ENCODE measurements around the gene MGST3.
"Not testable (repeated sequence)": the region's sequence is repeated elsewhere in the genome, so short reads cannot be mapped to it uniquely, and the experiment has no call there.

MGST3 gene

DNA sequence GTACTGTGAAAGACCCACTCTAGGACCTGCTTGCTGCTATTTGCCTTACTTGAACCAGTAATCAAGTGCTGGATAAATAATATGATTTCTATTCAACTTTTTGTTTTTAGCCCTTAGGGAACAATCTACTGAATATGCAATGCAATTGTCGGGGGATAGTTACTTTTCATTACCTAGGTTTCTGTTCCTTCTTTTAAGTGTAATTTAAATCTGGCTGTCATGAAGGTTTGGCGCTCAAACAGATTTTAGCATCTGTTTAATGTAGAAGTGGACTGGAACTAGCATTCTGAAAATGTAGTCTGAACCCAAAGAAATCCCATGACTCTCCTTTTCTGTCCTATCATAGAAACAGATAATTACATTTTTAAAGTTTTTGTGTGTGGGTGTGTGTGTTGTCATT lies 4.8 kb downstream of the MGST3 start:
- no peak overlapping the region for H3K27ac ChIP-seq (ENCODE audit: low read depth, low read length)
- no peak overlapping the region for H3K4me3 ChIP-seq (ENCODE audit: low read depth in 1 of 2, low read length in 2 of 2)
- H3K9me3 ChIP-seq (ENCODE audit: control insufficient read depth in 1 of 2, low read length in 2 of 2), result no peaks in the 10 kb centered on the region
- H3K36me3 ChIP-seq (ENCODE audit: control insufficient read depth in 1 of 2, insufficient read depth in 2 of 2, low read length in 2 of 2), result peaks cover 4 to 13% of the 10 kb centered on the region in 2 donors
- H3K27me3 ChIP-seq (ENCODE audit: control insufficient read depth in 1 of 2, insufficient read depth in 2 of 2, low read length in 2 of 2), result no peaks in the 10 kb centered on the region
- no peak overlapping the region for H3K9ac ChIP-seq (ENCODE audit: low read depth in 1 of 2, low read length in 2 of 2)
- H3K4me1 ChIP-seq (ENCODE audit: control insufficient read depth in 1 of 2, insufficient read depth in 2 of 2, low read length in 2 of 2), result peaks cover 55 to 62% of the 10 kb centered on the region in 2 donors

DNA sequence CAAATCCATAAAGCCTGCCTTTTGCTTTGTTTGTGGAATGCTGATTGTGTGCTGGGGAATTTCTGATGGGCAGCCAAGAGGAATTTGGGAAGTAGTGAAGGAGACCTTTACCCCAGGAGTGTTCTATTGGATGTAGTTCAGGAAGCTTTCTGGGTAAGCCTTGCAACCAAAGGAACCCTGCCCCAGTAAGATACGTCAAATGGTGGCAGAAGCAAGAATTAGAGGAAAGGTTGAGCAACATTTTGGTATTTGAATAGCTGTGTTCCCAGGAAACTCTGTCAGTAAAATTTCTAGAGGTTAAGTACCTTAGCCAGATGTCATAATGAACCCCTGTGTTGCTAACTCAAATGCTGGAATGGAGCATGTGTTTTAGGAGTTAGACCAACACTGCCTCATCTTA lies 6.4 kb downstream of the MGST3 start:
- H3K9ac ChIP-seq (ENCODE audit: low read depth in 1 of 2, low read length in 2 of 2), result peak overlapping the region in 1 of 2 donors; percentile 21
- H3K4me1 ChIP-seq (ENCODE audit: control insufficient read depth in 1 of 2, insufficient read depth in 2 of 2, low read length in 2 of 2), result peaks cover 59 to 67% of the 10 kb centered on the region in 2 donors
- peak overlapping the region; percentile 43 for H3K27ac ChIP-seq (ENCODE audit: low read depth, low read length)
- H3K9me3 ChIP-seq (ENCODE audit: control insufficient read depth in 1 of 2, low read length in 2 of 2), result no peaks in the 10 kb centered on the region
- H3K4me3 ChIP-seq (ENCODE audit: low read depth in 1 of 2, low read length in 2 of 2), result no peak overlapping the region
- no peaks in the 10 kb centered on the region for H3K27me3 ChIP-seq (ENCODE audit: control insufficient read depth in 1 of 2, insufficient read depth in 2 of 2, low read length in 2 of 2)
- peaks cover 4 to 13% of the 10 kb centered on the region in 2 donors for H3K36me3 ChIP-seq (ENCODE audit: control insufficient read depth in 1 of 2, insufficient read depth in 2 of 2, low read length in 2 of 2)

DNA sequence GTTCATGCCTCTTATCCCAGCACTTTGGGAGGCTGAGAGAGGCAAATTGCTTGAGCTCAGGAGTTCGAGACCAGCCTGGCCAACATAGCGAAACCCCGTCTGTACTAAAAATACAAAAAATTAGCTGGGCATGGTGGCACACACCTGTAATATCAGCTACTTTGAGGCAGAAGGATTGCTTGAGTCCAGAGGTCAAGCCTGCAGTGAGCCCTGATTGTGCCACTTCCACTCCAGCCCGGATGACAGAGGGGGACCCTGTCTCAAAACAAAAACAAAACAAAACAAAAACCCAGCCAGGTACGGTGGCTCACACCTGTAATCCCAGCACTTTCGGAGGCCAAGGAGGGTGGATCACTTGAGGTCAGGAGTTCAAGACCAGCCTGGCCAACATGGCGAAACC lies 7.2 kb downstream of the MGST3 start:
- peaks cover 4 to 13% of the 10 kb centered on the region in 2 donors for H3K36me3 ChIP-seq (ENCODE audit: control insufficient read depth in 1 of 2, insufficient read depth in 2 of 2, low read length in 2 of 2)
- H3K9ac ChIP-seq (ENCODE audit: low read depth in 1 of 2, low read length in 2 of 2), result peak overlapping the region in 1 of 2 donors; percentile 21
- not testable (repeated sequence) for H3K27ac ChIP-seq (ENCODE audit: low read depth, low read length); H3K4me3 ChIP-seq (ENCODE audit: low read depth in 1 of 2, low read length in 2 of 2); H3K9me3 ChIP-seq (ENCODE audit: control insufficient read depth in 1 of 2, low read length in 2 of 2); H3K27me3 ChIP-seq (ENCODE audit: control insufficient read depth in 1 of 2, insufficient read depth in 2 of 2, low read length in 2 of 2)
- H3K4me1 ChIP-seq (ENCODE audit: control insufficient read depth in 1 of 2, insufficient read depth in 2 of 2, low read length in 2 of 2), result peaks cover 51 to 59% of the 10 kb centered on the region in 2 donors

DNA sequence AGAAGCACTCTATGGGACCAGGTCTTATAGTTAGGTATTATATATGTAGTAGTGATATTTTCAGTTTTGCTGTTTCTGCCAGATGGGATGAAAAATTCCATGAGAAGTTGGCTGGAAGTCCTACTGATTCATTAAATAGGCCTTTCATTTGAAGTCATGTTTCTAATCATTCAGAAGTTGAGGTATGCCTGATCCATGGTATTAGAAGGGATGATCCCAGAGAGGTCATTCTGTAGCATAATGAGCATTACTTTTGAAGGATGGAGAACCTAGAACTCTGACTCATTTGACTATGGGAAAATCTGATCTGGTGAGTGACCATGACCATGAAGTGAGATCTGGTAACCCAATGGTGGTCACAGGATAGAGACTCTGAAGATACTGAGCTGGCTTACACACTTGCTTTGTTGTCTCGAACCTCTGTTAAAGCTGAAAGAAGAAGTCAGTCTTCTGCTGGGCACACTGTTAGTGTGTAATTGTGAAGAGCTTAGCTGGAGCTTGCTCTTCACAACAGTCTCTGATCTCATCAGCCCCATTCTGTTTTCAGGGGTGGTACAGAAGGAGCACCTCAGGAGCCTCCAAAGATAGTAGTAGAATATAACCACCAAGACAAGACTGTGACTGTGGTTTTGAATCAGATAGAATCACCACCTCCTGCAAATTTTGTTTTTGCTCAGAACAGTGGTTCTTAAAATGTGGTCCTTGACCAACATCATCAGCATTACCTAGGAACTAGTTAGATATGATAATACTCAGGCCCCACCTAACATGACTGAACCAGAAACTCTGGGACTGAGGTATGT lies 9.0 kb downstream of the MGST3 start:
- no peaks in the 10 kb centered on the region for H3K9me3 ChIP-seq (ENCODE audit: control insufficient read depth in 1 of 2, low read length in 2 of 2)
- H3K27me3 ChIP-seq (ENCODE audit: control insufficient read depth in 1 of 2, insufficient read depth in 2 of 2, low read length in 2 of 2), result no peaks in the 10 kb centered on the region
- H3K27ac ChIP-seq (ENCODE audit: low read depth, low read length), result no peak overlapping the region
- H3K4me1 ChIP-seq (ENCODE audit: control insufficient read depth in 1 of 2, insufficient read depth in 2 of 2, low read length in 2 of 2), result peaks cover 45 to 56% of the 10 kb centered on the region in 2 donors
- H3K9ac ChIP-seq (ENCODE audit: low read depth in 1 of 2, low read length in 2 of 2), result no peak overlapping the region
- no peak overlapping the region for H3K4me3 ChIP-seq (ENCODE audit: low read depth in 1 of 2, low read length in 2 of 2)
- H3K36me3 ChIP-seq (ENCODE audit: control insufficient read depth in 1 of 2, insufficient read depth in 2 of 2, low read length in 2 of 2), result peaks cover 4 to 13% of the 10 kb centered on the region in 2 donors

DNA sequence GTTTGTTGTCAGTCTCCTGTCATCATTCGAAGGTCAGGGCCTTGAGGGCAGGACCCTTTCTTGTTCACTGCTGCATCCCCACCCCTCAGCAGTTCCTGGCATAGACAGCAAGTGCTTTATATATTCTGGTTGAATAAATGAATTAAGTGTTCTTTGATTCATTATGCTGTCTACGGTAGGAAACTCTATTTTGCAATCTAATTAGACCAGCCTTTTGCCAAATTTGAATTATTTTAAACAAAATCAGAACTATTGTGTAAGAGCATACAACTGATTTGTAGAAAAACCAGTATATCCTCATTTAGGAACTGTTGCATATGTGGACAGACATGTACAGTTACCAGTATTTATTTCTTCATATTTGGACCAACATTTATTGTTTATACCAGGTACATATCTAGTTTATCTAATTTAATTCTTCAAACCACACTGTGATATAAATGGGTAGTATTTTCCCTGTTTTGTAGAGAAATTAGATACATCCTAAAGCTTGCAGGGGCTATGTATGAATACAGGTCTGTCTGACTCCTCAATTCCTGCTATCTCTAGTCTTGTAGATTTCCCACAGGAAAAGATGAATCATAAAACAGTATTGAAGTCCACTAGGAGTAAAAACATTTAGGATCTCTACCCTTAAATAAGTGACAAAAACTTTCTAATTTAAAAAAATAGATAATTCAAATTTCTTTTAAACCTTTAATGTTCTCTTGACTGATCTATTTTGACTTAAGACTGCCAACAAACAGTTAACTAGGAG lies 10.4 kb downstream of the MGST3 start:
- Histone ChIP-seq H3K36me3 (ENCODE audit: control insufficient read depth in 1 of 2, insufficient read depth in 2 of 2, low read length in 2 of 2) (peaks cover 4 to 13% of the 10 kb centered on the region in 2 donors), H3K9me3 (ENCODE audit: control insufficient read depth in 1 of 2, low read length in 2 of 2) (no peaks in the 10 kb centered on the region), H3K4me1 (ENCODE audit: control insufficient read depth in 1 of 2, insufficient read depth in 2 of 2, low read length in 2 of 2) (peaks cover 49 to 61% of the 10 kb centered on the region in 2 donors), H3K9ac (ENCODE audit: low read depth in 1 of 2, low read length in 2 of 2) (no peak overlapping the region), H3K27me3 (ENCODE audit: control insufficient read depth in 1 of 2, insufficient read depth in 2 of 2, low read length in 2 of 2) (no peaks in the 10 kb centered on the region), H3K4me3 (ENCODE audit: low read depth in 1 of 2, low read length in 2 of 2) (no peak overlapping the region), H3K27ac (ENCODE audit: low read depth, low read length) (no peak overlapping the region)

DNA sequence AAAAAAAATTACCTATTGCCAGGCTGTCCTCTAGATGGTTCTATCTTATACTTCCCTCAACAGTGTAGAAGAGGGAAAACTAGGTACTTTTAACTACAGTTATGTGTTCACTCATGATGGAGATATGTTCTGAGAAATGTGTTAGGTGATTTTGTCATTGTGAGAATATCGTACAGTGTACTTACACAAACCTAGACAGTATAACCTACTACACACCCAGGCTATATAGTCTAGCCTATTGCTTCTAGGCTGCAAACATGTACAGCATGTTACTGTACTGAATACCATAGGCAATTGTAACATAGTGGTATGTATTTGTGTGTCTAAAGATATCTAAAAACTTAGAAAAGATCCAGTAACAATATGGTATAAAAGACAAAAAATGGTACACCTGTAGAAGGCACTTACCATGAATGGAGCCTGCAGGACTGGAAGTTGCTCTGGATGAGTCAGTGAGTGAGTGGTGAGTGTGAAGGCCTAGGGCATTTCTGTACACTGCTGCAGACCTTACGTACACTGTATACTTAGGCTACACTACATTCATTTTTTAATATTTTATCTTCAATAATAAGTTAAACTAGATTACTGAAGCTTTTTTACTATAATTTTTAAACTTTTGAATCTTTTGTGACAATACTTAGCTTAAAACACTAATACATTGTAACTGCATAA lies 13.2 kb downstream of the MGST3 start:
- H3K4me1 ChIP-seq (ENCODE audit: control insufficient read depth in 1 of 2, insufficient read depth in 2 of 2, low read length in 2 of 2), result peaks cover 45 to 54% of the 10 kb centered on the region in 2 donors
- H3K9ac ChIP-seq (ENCODE audit: low read depth in 1 of 2, low read length in 2 of 2), result no peak overlapping the region
- H3K4me3 ChIP-seq (ENCODE audit: low read depth in 1 of 2, low read length in 2 of 2), result no peak overlapping the region
- peaks cover under 1 to 14% of the 10 kb centered on the region in 2 donors for H3K36me3 ChIP-seq (ENCODE audit: control insufficient read depth in 1 of 2, insufficient read depth in 2 of 2, low read length in 2 of 2)
- H3K27ac ChIP-seq (ENCODE audit: low read depth, low read length), result no peak overlapping the region
- no peaks in the 10 kb centered on the region for H3K9me3 ChIP-seq (ENCODE audit: control insufficient read depth in 1 of 2, low read length in 2 of 2)
- H3K27me3 ChIP-seq (ENCODE audit: control insufficient read depth in 1 of 2, insufficient read depth in 2 of 2, low read length in 2 of 2), result no peaks in the 10 kb centered on the region

DNA sequence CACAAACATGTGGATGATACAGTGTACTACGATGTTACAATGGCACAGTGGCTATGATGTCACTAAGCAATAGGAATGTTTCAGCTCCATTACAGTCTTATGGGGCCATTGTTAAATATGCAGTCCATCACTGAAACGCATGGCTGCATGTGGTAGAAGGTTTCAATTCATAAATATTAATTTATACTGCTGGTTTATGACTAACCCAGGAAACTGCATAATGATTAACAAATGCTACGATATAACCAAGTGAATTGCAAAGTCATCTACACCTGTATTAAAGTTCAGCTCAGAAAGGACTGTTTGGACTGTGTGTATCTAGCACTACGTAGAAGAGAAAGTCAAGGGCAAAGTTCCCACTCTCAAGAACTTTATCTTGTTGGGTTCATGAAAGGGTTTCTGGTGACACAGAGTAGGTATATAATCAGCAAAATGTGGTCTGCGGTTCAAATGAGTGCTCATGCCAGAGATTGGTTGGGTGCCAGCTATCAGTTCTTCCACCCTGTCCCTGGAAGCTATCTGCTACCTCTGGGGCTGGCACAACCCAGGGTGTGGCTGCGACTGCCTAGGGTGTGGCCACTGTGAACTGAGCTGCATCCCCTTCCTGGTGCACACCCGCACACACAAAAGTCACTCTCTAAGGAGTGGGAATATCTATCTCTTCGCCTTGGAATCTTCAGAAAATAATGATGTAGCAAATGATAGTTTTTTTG lies 14.8 kb downstream of the MGST3 start:
- Histone ChIP-seq H3K9ac (ENCODE audit: low read depth in 1 of 2, low read length in 2 of 2) (peak overlapping the region; percentile 3 to 45), H3K36me3 (ENCODE audit: control insufficient read depth in 1 of 2, insufficient read depth in 2 of 2, low read length in 2 of 2) (peaks cover 6 to 18% of the 10 kb centered on the region in 2 donors), H3K4me1 (ENCODE audit: control insufficient read depth in 1 of 2, insufficient read depth in 2 of 2, low read length in 2 of 2) (peaks cover 35 to 44% of the 10 kb centered on the region in 2 donors), H3K27ac (ENCODE audit: low read depth, low read length) (peak overlapping the region; percentile 57), H3K9me3 (ENCODE audit: control insufficient read depth in 1 of 2, low read length in 2 of 2) (no peaks in the 10 kb centered on the region), H3K27me3 (ENCODE audit: control insufficient read depth in 1 of 2, insufficient read depth in 2 of 2, low read length in 2 of 2) (no peaks in the 10 kb centered on the region), H3K4me3 (ENCODE audit: low read depth in 1 of 2, low read length in 2 of 2) (peak overlapping the region; percentile 16 to 36)

DNA sequence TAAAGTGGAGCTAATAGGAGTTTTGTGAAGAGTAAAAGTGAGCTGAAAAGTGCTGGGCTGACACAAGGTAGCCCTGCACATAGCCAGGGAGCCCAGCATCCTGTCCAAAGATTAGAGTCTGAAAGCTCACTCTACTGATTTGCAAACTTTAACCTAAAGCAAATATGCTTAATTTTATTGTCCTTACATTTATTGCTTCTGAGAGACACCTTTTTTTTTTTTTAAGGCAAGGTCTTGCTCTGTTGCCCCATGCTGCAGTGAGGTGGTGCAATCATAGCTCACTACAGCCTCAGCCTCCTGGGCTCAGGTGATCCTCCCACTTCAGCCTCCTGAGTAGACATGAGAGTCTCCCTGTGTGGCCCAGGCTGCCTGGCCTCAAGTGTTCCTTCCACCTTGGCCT lies 16.5 kb downstream of the MGST3 start:
- peak overlapping the region in 1 of 2 donors; percentile 26 for H3K9ac ChIP-seq (ENCODE audit: low read depth in 1 of 2, low read length in 2 of 2)
- peaks cover 29 to 32% of the 10 kb centered on the region in 2 donors for H3K4me1 ChIP-seq (ENCODE audit: control insufficient read depth in 1 of 2, insufficient read depth in 2 of 2, low read length in 2 of 2)

DNA sequence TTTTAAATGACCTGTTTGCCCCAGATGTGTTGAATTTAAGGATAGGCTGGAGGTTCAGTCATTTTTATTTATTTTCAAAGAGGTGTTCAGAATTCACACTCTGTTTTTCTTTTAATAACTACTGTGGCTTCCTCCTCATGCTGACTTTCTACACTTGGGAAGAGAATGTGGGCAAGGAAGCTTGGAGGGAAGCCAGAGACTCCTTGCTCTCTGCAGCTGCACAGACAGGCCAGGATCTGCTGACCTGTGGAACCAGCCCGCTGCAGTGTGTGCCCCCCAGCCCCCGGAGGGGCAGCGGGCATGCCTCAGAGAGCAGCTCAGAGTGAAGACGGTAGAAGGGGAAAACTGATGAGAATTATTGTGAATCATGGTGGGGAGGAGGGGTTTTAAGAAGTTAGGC lies 16.9 kb downstream of the MGST3 start:
- Histone ChIP-seq H3K9ac (ENCODE audit: low read depth in 1 of 2, low read length in 2 of 2) (no peak overlapping the region), H3K27ac (ENCODE audit: low read depth, low read length) (no peak overlapping the region), H3K4me1 (ENCODE audit: control insufficient read depth in 1 of 2, insufficient read depth in 2 of 2, low read length in 2 of 2) (peaks cover 29 to 32% of the 10 kb centered on the region in 2 donors), H3K36me3 (ENCODE audit: control insufficient read depth in 1 of 2, insufficient read depth in 2 of 2, low read length in 2 of 2) (peaks cover 16 to 34% of the 10 kb centered on the region in 2 donors), H3K9me3 (ENCODE audit: control insufficient read depth in 1 of 2, low read length in 2 of 2) (no peaks in the 10 kb centered on the region), H3K4me3 (ENCODE audit: low read depth in 1 of 2, low read length in 2 of 2) (no peak overlapping the region), H3K27me3 (ENCODE audit: control insufficient read depth in 1 of 2, insufficient read depth in 2 of 2, low read length in 2 of 2) (no peaks in the 10 kb centered on the region)

More for the DNA sequence above, 16.5 kb downstream of the MGST3 start:
- Histone ChIP-seq H3K4me3 (ENCODE audit: low read depth in 1 of 2, low read length in 2 of 2) (no peak overlapping the region), H3K27ac (ENCODE audit: low read depth, low read length) (no peak overlapping the region), H3K27me3 (ENCODE audit: control insufficient read depth in 1 of 2, insufficient read depth in 2 of 2, low read length in 2 of 2) (no peaks in the 10 kb centered on the region), H3K9me3 (ENCODE audit: control insufficient read depth in 1 of 2, low read length in 2 of 2) (no peaks in the 10 kb centered on the region), H3K36me3 (ENCODE audit: control insufficient read depth in 1 of 2, insufficient read depth in 2 of 2, low read length in 2 of 2) (peaks cover 13 to 31% of the 10 kb centered on the region in 2 donors)
